CD4-positive, alpha-beta T cell treated with Interleukin-21 for 1 hour (primary cell): ENCODE results near the gene ITPK1.

Source experiments
- DNase-seq: peaks from one replicate; pipeline ENCODE4 v3.0.0-alpha.2; 2020

The ITPK1 gene

GRCh38 chr14:93103392-93104080 is 12.2 kb downstream of the ITPK1 start:
- peak; percentile 79 for DNase-seq

- no peak for DNase-seq
Observed at GRCh38 chr14:93102141-93102540, 13.6 kb downstream of the ITPK1 start.

GRCh38 chr14:93101181-93101580 is 14.5 kb downstream of the ITPK1 start:
- no peak for DNase-seq

GRCh38 chr14:93100570-93100969 is 15.2 kb downstream of the ITPK1 start:
- no peak for DNase-seq

GRCh38 chr14:93100100-93100499 is 15.6 kb downstream of the ITPK1 start:
- no peak for DNase-seq

GRCh38 chr14:93099643-93100042 is 16.1 kb downstream of the ITPK1 start:
- no peak for DNase-seq

GRCh38 chr14:93099196-93099595 is 16.5 kb downstream of the ITPK1 start:
- no peak for DNase-seq

- DNase-seq = no peak
Observed at GRCh38 chr14:93096691-93097322, 18.9 kb downstream of the ITPK1 start.

- DNase-seq = no peak
Observed at GRCh38 chr14:93095742-93096510, 19.8 kb downstream of the ITPK1 start.

GRCh38 chr14:93094121-93094918 is 21.4 kb downstream of the ITPK1 start:
- DNase-seq = no peak

GRCh38 chr14:93092606-93093556 is 22.8 kb downstream of the ITPK1 start:
- DNase-seq = no peak

- no peak for DNase-seq
Observed at GRCh38 chr14:93091666-93092065, 24.1 kb downstream of the ITPK1 start.

- DNase-seq = no peak
Observed at GRCh38 chr14:93090826-93091555, 24.7 kb downstream of the ITPK1 start.

GRCh38 chr14:93089521-93090269 is 26.0 kb downstream of the ITPK1 start:
- no peak for DNase-seq

GRCh38 chr14:93086441-93087055 is 29.2 kb downstream of the ITPK1 start:
- no peak for DNase-seq

GRCh38 chr14:93085911-93086310 is 29.8 kb downstream of the ITPK1 start:
- DNase-seq = no peak

GRCh38 chr14:93084866-93085857 is 30.6 kb downstream of the ITPK1 start:
- DNase-seq = no peak

GRCh38 chr14:93084402-93084801 is 31.3 kb downstream of the ITPK1 start:
- DNase-seq = no peak

- no peak for DNase-seq
Observed at GRCh38 chr14:93083917-93084316, 31.8 kb downstream of the ITPK1 start.
